Fibroblast of villous mesenchyme (primary cell): ENCODE data around the gene EXT2. TPM values are rescaled to one million over a fixed set of nuclear protein-coding genes. Genes with fewer than 3 reads are reported as not detected.

Experiments used
- DNase-seq: peaks from one replicate; pipeline ENCODE4 v3.0.0-alpha.2; 2010; ENCODE audit warnings: low read depth
- H3K4me3 ChIP-seq: 2 replicates; pipeline ENCODE4 v1.5.1; 2011; ENCODE audit warnings: low read depth, mild to moderate bottlenecking, low read length
- CTCF ChIP-seq: IDR thresholded peaks from 2 replicates; pipeline ENCODE4 v1.5.1; 2012; ENCODE audit warnings: low read depth, mild to moderate bottlenecking, low read length; ENCODE audit not compliant: insufficient read depth
- total RNA-seq: library from RNA; depleted of rRNA; stranded (reverse); fragments of >200 nt; gene quantifications from 2 replicates; pipeline ENCODE4 v1.2.3, GENCODE V29; 2012

The EXT2 gene
- total RNA-seq, 1 donor, result 161 TPM

- no peak for TF ChIP-seq CTCF
- no peak for DNase-seq
- H3K4me3 ChIP-seq, result no peak overlapping the region
Observed at GRCh38 chr11:44244639-44245310, 149.3 kb downstream of the EXT2 start.

- peak; percentile 57 for DNase-seq
- TF ChIP-seq CTCF, result no peak
- no peak overlapping the region for H3K4me3 ChIP-seq
Observed at GRCh38 chr11:44246726-44247125, 151.2 kb downstream of the EXT2 start.

- DNase-seq, result no peak
- H3K4me3 ChIP-seq, result no peak overlapping the region
- no peak for TF ChIP-seq CTCF
Observed at GRCh38 chr11:44247508-44247907, 152.0 kb downstream of the EXT2 start.

GRCh38 chr11:44248109-44248508 lies 152.6 kb downstream of the EXT2 start:
- no peak for DNase-seq
- TF ChIP-seq CTCF, result no peak
- H3K4me3 ChIP-seq, result no peak overlapping the region

GRCh38 chr11:44250421-44250820 lies 154.9 kb downstream of the EXT2 start:
- TF ChIP-seq CTCF, result no peak

GRCh38 chr11:44252999-44253602 lies 157.6 kb downstream of the EXT2 start:
- no peak for TF ChIP-seq CTCF
- DNase-seq, result no peak
- no peak overlapping the region for H3K4me3 ChIP-seq

More at GRCh38 chr11:44250421-44250820, 154.9 kb downstream of the EXT2 start:
- DNase-seq, result no peak
- no peak overlapping the region for H3K4me3 ChIP-seq
